GM12878 (cell line): ENCODE measurements around the gene PDE11A.

Experiments used
- CHD2 ChIP-seq: IDR thresholded peaks from 2 replicates; pipeline ENCODE4 v1.6.1; 2011; ENCODE audit warnings: low read depth, low read length, improper control_type of control experiment, borderline replicate concordance
- POLR2A ChIP-seq: IDR thresholded peaks from 2 replicates; pipeline ENCODE4 v1.6.1; 2011; ENCODE audit warnings: low read depth, mild to moderate bottlenecking, low read length
- RBBP5 ChIP-seq: fragments of 200-600 bp; sonication (generic); conservative IDR thresholded peaks from 2 replicates; pipeline ENCODE4 v1.6.1; 2016
- ZNF274 ChIP-seq: IDR thresholded peaks from one replicate; pipeline ENCODE4 v1.8.0; 2011; ENCODE audit not compliant: insufficient read length, insufficient read depth
- TF ChIP-seq, protein P1 (sequence below): IDR thresholded peaks from 2 replicates; pipeline ENCODE4 v1.6.1; 2011; ENCODE audit warnings: mild to moderate bottlenecking, low read depth, low read length, moderate library complexity; ENCODE audit not compliant: insufficient replicate concordance
- TF ChIP-seq, protein P2 (sequence below): IDR thresholded peaks from 2 replicates; pipeline ENCODE4 v1.6.1; 2011; ENCODE audit warnings: low read depth, mild to moderate bottlenecking, low read length, moderate library complexity, borderline replicate concordance; ENCODE audit errors: extremely low read depth
- TF ChIP-seq, protein P3 (sequence below), 3 experiments: IDR thresholded peaks in 2 of 3; conservative IDR thresholded peaks in 1 of 3; 2 replicates each; pipeline ENCODE4 v1.5.1; 2011; ENCODE audit warnings: low read depth in 3 of 3, low read length in 3 of 3, mild to moderate bottlenecking in 3 of 3, control low read depth in 2 of 3, moderate library complexity in 2 of 3, inconsistent platforms in 1 of 3, mixed read lengths in 1 of 3; ENCODE audit not compliant: control insufficient read depth in 2 of 3, insufficient read depth in 1 of 3; ENCODE audit errors: extremely low read depth in 1 of 3
- TF ChIP-seq, protein P4 (sequence below): IDR thresholded peaks from 2 replicates; pipeline ENCODE4 v1.6.1; 2011; ENCODE audit warnings: borderline replicate concordance, low read depth, mild to moderate bottlenecking, moderate library complexity, mixed read lengths, low read length; ENCODE audit not compliant: insufficient read depth; ENCODE audit errors: extremely low read length

DNA sequence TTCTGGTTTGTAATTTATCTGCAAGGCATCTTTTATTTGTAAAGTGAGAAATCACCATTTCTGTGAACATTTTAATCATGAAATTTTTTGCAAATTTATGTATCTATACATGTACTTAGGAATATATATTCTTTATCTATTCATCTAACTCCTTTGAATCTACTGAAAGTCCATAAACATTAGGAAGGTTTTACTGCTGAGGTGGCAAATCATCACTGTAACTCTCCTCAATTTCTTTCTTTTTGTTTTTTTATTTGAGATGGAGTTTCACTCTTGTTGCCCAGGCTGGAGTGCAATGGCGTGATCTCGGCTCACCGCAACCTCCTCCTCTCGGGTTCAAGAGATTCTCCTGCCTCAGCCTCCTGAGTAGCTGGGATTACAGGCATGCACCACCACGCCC, 383.7 kb downstream of the PDE11A start:
- no peak for TF ChIP-seq RBBP5
- TF ChIP-seq, protein P1, sequence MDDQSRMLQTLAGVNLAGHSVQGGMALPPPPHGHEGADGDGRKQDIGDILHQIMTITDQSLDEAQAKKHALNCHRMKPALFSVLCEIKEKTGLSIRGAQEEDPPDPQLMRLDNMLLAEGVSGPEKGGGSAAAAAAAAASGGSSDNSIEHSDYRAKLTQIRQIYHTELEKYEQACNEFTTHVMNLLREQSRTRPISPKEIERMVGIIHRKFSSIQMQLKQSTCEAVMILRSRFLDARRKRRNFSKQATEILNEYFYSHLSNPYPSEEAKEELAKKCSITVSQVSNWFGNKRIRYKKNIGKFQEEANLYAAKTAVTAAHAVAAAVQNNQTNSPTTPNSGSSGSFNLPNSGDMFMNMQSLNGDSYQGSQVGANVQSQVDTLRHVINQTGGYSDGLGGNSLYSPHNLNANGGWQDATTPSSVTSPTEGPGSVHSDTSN = no peak
- TF ChIP-seq, protein P2, sequence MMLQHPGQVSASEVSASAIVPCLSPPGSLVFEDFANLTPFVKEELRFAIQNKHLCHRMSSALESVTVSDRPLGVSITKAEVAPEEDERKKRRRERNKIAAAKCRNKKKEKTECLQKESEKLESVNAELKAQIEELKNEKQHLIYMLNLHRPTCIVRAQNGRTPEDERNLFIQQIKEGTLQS = no peak
- TF ChIP-seq, protein P3, sequence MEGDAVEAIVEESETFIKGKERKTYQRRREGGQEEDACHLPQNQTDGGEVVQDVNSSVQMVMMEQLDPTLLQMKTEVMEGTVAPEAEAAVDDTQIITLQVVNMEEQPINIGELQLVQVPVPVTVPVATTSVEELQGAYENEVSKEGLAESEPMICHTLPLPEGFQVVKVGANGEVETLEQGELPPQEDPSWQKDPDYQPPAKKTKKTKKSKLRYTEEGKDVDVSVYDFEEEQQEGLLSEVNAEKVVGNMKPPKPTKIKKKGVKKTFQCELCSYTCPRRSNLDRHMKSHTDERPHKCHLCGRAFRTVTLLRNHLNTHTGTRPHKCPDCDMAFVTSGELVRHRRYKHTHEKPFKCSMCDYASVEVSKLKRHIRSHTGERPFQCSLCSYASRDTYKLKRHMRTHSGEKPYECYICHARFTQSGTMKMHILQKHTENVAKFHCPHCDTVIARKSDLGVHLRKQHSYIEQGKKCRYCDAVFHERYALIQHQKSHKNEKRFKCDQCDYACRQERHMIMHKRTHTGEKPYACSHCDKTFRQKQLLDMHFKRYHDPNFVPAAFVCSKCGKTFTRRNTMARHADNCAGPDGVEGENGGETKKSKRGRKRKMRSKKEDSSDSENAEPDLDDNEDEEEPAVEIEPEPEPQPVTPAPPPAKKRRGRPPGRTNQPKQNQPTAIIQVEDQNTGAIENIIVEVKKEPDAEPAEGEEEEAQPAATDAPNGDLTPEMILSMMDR (IDR thresholded peaks at IDR 0.05 in 2 of 3, conservative IDR thresholded peaks at IDR 0.05 in 1 of 3; ENCODE audit: control insufficient read depth in 2 of 3, extremely low read depth in 1 of 3, insufficient read depth in 1 of 3, low read depth in 3 of 3, low read length in 3 of 3) = no peak
- TF ChIP-seq, protein P4, sequence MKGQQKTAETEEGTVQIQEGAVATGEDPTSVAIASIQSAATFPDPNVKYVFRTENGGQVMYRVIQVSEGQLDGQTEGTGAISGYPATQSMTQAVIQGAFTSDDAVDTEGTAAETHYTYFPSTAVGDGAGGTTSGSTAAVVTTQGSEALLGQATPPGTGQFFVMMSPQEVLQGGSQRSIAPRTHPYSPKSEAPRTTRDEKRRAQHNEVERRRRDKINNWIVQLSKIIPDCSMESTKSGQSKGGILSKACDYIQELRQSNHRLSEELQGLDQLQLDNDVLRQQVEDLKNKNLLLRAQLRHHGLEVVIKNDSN = no peak
- no peak for TF ChIP-seq ZNF274
- no peak for TF ChIP-seq CHD2
- no peak for TF ChIP-seq POLR2A
